Iris pigment epithelial cell (primary cell): Measurements from ENCODE around the gene SLC7A11.

ENCODE experiments used
- DNase-seq: peaks from one replicate; pipeline ENCODE4 v3.0.0-alpha.2; 2011; ENCODE audit warnings: low read depth

Gene SLC7A11

GRCh38 chr4:138242076-138242833 lies at the start of gene SLC7A11:
SLC7A11 (minus strand) TSS chr4:138242349; CDS start chr4:138242069, 280 bp downstream.
- DNase-seq: peak; percentile 99

GRCh38 chr4:138291431-138291830 lies 49.3 kb upstream of the SLC7A11 start:
- no peak for DNase-seq

- no peak for DNase-seq
Measured at GRCh38 chr4:138290805-138291204, 48.7 kb upstream of the SLC7A11 start.

GRCh38 chr4:138279286-138279685 lies 37.1 kb upstream of the SLC7A11 start:
- no peak for DNase-seq

- no peak for DNase-seq
Measured at GRCh38 chr4:138277133-138277532, 35.0 kb upstream of the SLC7A11 start.

- peak; percentile 89 for DNase-seq
Measured at GRCh38 chr4:138275963-138276621, 33.9 kb upstream of the SLC7A11 start.

GRCh38 chr4:138275216-138275615 lies 33.1 kb upstream of the SLC7A11 start:
- no peak for DNase-seq

- no peak for DNase-seq
Measured at GRCh38 chr4:138269175-138269574, 27.0 kb upstream of the SLC7A11 start.

GRCh38 chr4:138267835-138268234 lies 25.7 kb upstream of the SLC7A11 start:
- peak; percentile 28 for DNase-seq

GRCh38 chr4:138266948-138267347 lies 24.8 kb upstream of the SLC7A11 start:
- DNase-seq: no peak

- DNase-seq: peak; percentile 75
Measured at GRCh38 chr4:138263247-138263816, 21.2 kb upstream of the SLC7A11 start.

- DNase-seq: no peak
Measured at GRCh38 chr4:138262469-138262868, 20.3 kb upstream of the SLC7A11 start.

- no peak for DNase-seq
Measured at GRCh38 chr4:138262030-138262429, 19.9 kb upstream of the SLC7A11 start.

- peak; percentile 85 for DNase-seq
Measured at GRCh38 chr4:138259824-138260223, 17.7 kb upstream of the SLC7A11 start.

GRCh38 chr4:138259271-138259670 lies 17.1 kb upstream of the SLC7A11 start:
- DNase-seq: no peak

- no peak for DNase-seq
Measured at GRCh38 chr4:138256608-138257007, 14.5 kb upstream of the SLC7A11 start.

GRCh38 chr4:138255917-138256597 lies 13.9 kb upstream of the SLC7A11 start:
- DNase-seq: no peak

- no peak for DNase-seq
Measured at GRCh38 chr4:138252551-138252950, 10.4 kb upstream of the SLC7A11 start.

GRCh38 chr4:138251938-138252337 lies 9.8 kb upstream of the SLC7A11 start:
- DNase-seq: no peak

GRCh38 chr4:138249132-138249531 lies 7.0 kb upstream of the SLC7A11 start:
- no peak for DNase-seq

GRCh38 chr4:138248058-138248457 lies 5.9 kb upstream of the SLC7A11 start:
- DNase-seq: no peak

- DNase-seq: peak; percentile 56
Measured at GRCh38 chr4:138247643-138248042, 5.5 kb upstream of the SLC7A11 start.

GRCh38 chr4:138243369-138243768 lies 1.2 kb upstream of the SLC7A11 start:
- DNase-seq: no peak
